CD4-positive, alpha-beta T cell treated with Interleukin-10 for 1 hour (primary cell): Measurements from ENCODE around the gene PDE2A.

Experiments used
- DNase-seq: peaks from one replicate; pipeline ENCODE4 v3.0.0-alpha.2; 2020

Gene PDE2A

GRCh38 chr11:72634472-72635095, 39.6 kb downstream of the PDE2A start:
- DNase-seq: no peak

DNA sequence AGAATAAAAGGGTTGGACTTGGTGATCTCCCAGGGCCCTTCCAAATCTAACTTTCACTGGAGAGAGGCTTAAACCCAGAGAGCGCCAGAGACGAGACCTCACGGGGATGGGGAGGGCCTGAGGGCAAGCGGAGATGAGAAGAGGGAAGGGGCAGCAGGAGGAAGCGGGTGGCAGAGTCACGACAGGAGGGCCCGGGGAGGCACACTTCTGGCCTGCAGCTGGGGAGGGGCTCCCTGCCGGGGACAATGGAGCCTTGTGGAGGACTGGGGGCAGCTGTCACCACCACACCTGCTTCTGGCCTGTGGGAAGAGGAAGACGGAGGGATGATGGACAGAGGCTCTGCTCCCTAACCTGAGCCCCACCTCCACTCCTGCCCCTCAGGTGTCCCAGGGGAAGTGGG, 40.2 kb downstream of the PDE2A start:
- DNase-seq: no peak

- DNase-seq: no peak
Measured at GRCh38 chr11:72633068-72633467, 41.2 kb downstream of the PDE2A start.

DNA sequence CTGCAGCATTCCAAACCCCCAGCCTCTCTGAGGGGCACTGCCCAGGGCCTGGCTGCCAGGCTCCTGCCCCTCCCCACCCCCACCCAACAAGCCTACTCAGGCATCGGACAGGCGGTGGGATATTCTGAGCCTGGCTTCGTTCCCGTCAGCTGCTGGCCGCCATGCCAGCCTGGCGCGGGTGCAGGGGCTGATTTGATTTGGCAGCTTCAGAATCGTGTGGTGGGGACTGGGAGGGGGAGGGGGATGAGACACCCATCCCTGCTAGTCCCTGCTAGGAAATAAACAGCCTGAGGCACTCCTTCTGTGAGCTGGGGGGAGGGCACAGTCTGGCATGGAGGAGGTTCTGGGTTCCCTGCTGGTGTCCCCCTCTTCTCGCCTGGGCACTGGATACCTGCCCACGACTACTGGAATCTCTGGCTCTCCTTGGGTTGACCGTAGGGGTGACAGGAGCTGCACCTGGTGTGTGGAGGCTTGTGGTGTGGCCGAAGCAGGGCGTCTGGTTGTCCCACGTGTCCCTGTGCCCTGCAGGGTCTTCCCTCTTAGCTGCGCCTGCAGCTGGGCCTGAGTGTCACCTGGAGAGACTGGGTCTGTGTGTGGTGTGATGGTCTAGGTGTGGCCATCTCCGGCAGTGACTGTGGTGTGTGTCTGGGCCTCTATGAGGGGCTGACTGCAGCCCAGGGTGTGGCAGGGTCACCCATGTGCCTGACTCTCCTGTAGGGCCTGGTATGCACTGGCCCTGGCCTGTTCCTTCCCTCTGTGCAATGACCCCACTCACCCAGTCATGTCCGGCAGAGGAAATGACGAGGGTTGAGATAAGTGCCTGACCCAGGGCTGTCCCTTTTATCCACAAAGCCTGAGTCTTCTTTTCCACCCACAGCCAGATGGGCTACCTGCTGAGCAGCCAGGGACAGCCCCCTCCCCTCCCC, 42.2 kb downstream of the PDE2A start:
- no peak for DNase-seq

- no peak for DNase-seq
Measured at GRCh38 chr11:72630104-72630852, 43.9 kb downstream of the PDE2A start.

GRCh38 chr11:72629266-72629665, 45.0 kb downstream of the PDE2A start:
- DNase-seq: no peak

GRCh38 chr11:72627594-72628281, 46.5 kb downstream of the PDE2A start:
- DNase-seq: no peak

- no peak for DNase-seq
Measured at GRCh38 chr11:72626414-72626936, 47.7 kb downstream of the PDE2A start.

DNA sequence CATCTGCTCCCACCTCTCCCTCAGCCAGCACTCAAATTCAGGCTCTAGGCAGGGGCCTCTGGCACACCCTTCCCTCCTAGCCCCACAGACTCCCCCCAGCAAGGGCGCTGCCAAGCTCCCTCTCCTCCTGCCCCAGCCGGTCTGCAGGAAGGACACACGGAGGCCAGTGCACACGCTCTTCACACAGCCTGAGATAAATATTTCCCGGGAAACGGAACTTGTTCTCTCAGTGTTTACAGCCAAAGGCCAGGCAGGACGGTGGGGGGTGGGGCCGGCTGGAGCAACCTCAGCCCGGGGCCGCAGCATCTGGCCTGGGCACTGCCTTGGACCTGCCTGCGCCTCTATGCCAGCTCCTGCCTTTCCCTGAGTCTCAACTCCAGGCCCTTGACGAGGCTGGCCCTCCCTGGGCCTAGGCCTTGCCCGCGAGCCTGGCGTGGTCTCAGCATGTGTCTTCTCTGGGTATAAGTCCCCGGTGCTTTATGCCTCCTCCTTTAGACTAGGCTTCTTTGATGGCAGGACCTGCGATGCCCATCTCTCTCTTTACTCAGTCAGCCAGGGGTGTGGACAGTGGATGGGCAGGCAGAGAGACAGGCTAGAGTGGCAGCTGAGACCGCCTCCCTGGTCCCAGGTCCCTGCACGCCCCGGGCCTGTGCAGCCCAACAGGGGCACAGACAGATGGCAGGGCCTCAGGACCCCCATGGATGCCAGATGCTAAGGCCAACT, 48.4 kb downstream of the PDE2A start:
- no peak for DNase-seq

DNA sequence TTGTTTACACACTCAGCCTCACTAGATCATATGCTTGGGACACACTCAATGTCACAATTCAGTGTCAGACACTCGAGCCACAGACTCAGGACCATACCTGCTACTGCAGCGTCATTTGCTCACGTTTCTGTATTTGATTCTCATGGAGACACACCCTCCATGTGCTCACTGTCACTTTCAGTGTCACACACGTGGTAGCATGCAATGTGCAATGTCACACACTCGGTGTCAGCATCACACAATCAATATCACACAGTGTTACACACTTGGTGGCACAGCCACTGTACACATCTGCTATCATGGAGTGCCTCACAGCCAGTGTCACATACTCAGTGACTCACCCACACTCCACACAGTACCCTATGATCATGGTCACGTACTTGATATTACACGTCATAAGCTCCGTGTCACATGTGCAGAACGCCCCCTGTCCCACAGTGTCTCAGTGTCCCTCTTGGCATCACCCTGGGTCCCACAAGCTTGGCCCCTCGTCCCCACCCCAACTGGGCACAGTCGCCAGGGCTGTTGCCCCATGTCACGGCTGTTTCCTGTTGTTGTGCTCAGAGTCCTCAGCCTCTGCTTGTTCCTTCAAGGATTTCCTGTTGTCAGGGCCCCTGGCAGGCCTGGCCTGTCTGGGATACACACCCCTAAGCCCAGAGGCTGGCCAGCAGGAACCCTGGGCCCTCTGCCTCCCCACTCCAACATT, 49.6 kb downstream of the PDE2A start:
- no peak for DNase-seq

GRCh38 chr11:72623052-72623451, 51.2 kb downstream of the PDE2A start:
- no peak for DNase-seq

DNA sequence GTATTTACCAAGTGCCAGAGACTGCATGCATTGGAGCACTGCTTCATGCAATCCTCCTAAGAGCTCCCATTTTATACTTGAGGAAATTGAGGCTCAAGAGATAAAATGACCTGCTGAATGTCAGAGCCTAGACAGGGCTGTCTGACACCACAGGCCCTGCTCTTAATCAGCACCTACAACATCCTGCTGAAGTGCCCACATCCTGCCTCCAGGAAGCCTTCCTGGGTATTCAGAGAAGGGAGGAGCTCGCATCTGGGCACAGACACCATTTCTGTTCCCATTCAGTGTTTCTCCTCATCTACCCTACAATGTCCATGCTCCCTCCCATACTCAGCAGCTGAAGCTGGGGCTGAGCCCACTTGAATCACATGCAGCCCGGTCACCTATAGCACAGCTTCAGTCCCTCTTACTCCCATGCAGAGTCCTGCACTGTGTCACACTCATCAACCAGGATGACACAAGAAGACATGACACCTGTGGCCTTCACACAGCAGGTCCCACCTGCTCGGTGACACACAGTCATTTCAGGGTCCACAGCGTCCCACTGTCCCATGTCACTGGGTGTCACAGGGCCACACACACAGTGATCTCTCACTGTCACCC, 53.1 kb downstream of the PDE2A start:
- peak; percentile 14 for DNase-seq

DNA sequence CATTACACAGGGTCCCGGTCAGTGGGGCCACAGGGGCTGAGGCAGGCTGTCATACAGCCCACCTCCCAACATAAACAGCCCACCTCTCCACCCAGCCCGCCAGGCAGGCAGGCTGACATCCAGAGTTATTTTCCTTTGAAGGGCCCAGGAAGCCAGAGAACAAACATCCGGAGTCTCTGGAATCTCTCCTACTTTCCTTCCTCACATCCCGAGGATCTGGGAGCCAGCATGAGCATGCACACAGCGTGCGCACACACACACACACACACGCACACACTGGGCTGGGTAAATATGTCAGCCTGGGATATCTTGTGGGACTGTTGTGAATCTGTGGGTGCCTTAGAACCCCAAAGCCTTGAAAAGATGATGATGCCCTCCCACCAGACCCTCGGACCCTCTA, 55.4 kb downstream of the PDE2A start:
- no peak for DNase-seq

- no peak for DNase-seq
Measured at GRCh38 chr11:72617080-72617762, 57.0 kb downstream of the PDE2A start.

GRCh38 chr11:72616655-72617054, 57.6 kb downstream of the PDE2A start:
- DNase-seq: no peak

GRCh38 chr11:72615329-72615728, 58.9 kb downstream of the PDE2A start:
- DNase-seq: no peak

DNA sequence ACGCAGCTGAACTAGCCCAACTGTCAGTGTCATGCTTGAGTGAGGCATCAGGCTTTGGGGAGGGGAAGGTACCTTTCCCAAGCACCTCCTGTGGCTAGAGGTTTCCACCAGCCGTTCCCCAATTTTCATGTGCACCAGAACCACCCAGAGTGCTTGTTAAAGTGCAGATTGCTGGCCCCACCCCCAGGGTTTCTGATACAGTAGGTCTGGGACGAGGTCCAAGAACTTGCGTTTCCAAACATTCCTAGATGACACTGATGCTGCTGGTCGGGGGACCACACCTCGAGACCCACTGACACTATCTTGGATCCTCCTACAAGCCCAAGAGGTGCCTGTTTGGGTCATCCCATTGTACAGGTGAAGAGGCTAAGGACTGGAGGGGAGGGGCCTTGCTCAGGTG, 59.8 kb downstream of the PDE2A start:
- no peak for DNase-seq

DNA sequence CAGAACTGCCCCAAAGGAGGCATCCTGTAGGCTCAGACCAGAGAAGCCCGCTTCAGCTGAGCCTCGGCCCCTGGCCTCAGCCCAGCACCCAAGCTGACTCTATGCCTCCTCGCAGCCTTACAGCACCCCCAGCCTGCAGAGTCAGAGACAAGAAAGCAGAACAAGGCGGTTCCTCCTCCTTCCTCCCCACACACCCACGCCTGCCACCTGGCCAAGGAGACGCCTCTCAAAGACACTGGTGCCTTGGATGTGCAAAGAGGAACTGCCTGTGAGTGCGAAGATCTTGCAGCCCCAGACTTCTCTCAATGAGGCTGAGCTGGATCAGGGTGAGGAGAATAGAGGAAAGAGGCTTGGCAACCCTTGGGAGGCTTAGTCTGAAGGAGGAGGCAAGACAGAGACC, 60.2 kb downstream of the PDE2A start:
- DNase-seq: peak; percentile 8

DNA sequence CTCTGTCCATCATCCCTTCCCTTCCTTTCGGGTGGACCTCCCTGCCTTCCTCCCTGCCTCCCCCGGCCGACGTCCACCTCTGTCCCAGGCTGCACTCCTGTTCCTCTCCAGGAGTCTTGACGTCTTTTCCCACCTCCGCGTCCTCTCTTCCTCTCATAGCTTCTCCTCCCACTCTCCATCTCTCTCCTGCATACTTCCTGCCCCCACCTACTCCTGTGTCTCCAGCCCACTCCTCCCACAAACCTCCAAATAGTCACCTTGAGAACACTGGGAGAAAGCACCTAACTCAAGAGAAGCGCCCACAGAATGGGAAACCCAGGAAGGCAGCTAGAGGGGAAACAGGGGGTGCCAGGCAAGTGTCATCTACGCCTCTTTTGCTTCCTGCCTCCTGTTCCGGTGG, 60.8 kb downstream of the PDE2A start:
- no peak for DNase-seq

DNA sequence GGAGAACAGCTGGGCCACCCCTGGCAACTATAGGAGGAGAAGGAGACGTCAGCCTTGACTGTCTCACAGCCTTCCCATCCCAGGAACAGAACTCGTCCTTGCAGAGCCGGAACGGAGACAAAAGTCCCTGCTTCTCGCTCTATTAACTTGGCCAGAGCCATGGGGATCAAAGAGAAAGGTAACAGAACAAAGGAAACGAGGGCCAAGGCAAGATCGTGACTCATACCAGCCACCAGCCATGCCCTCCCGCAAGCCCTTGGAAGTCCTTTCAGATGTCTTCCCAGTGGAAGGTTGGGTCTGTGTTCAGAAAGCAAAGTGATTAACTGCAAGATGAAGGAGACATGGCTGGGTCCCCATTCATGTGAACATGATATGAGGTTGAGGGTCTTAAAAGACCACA, 64.7 kb downstream of the PDE2A start:
- no peak for DNase-seq
